Lung (tissue), 12 donors: ENCODE data around the gene EXOC6B. TPM values are rescaled to one million over a fixed set of nuclear protein-coding genes. Genes with fewer than 3 reads are reported as not detected.

Experiments
- ATAC-seq: fragments of 200-7000 bp; cut with Tn5 transposase; one replicate; pipeline ENCODE4 v1.9.1; 2020; ENCODE audit warnings: moderate number of reproducible peaks; ENCODE audit not compliant: insufficient read depth, low FRiP score
- DNase-seq, 3 donors: peaks; one replicate each; pipeline ENCODE4 v3.0.0-alpha.2; 2013 to 2017
- H3K27ac ChIP-seq, 2 donors: one replicate each; pipeline ENCODE4 v1.5.1; 2013; ENCODE audit warnings: mild to moderate bottlenecking in 2 of 2, moderate library complexity in 2 of 2, control low read depth in 1 of 2, inconsistent platforms in 1 of 2, low read depth in 1 of 2, low read length in 1 of 2
- H3K27me3 ChIP-seq, 3 donors: one replicate each; pipeline ENCODE4 v1.5.1; 2013; ENCODE audit warnings: low read length in 2 of 3; ENCODE audit not compliant: control insufficient read depth in 3 of 3, insufficient read depth in 3 of 3
- H3K36me3 ChIP-seq, 4 donors: one replicate each; pipeline ENCODE4 v1.5.1; 2013; ENCODE audit warnings: low read length in 4 of 4, mild to moderate bottlenecking in 1 of 4, moderate library complexity in 1 of 4; ENCODE audit not compliant: control insufficient read depth in 4 of 4, insufficient read depth in 4 of 4
- H3K4me1 ChIP-seq, 5 donors: one replicate each; pipeline ENCODE4 v1.5.1; 2013; ENCODE audit warnings: low read length in 5 of 5, mild to moderate bottlenecking in 2 of 5, moderate library complexity in 1 of 5; ENCODE audit not compliant: control insufficient read depth in 5 of 5, insufficient read depth in 5 of 5
- H3K4me3 ChIP-seq: one replicate; pipeline ENCODE4 v1.5.1; 2013; ENCODE audit warnings: mild to moderate bottlenecking, control low read depth, moderate library complexity
- H3K9ac ChIP-seq, 2 donors: one replicate each; pipeline ENCODE4 v1.5.1; 2013; ENCODE audit warnings: low read length in 2 of 2, control low read depth in 1 of 2; ENCODE audit not compliant: insufficient read depth in 1 of 2
- H3K9me3 ChIP-seq, 4 donors: one replicate each; pipeline ENCODE4 v1.5.1; 2013; ENCODE audit warnings: low read length in 3 of 4, mild to moderate bottlenecking in 1 of 4, moderate library complexity in 1 of 4; ENCODE audit not compliant: control insufficient read depth in 4 of 4, insufficient read depth in 3 of 4
- CTCF ChIP-seq: IDR thresholded peaks from 2 replicates; pipeline ENCODE4 v1.5.1; 2012; ENCODE audit warnings: mild to moderate bottlenecking; ENCODE audit errors: control extremely low read depth, extremely low read depth
- WGBS, 2 donors: extraction: QIAGEN DNeasy Blood & Tissue Kit; methylation state at CpG; one replicate each; pipeline ENCODE4 v1.1.7; 2013; 5-methylcytosine and 5-hydroxymethylcytosine counted together
- polyA plus RNA-seq, 2 donors: library from polyadenylated mRNA; stranded (reverse); fragments of 200-250 nt; gene quantifications; one replicate each; pipeline ENCODE4 v1.2.1, GENCODE V29; 2013
- total RNA-seq, 2 donors: library from RNA; depleted of rRNA in 1 of 2; stranded (reverse); fragments of >200 nt in 1 of 2; gene quantifications; one replicate each; pipeline ENCODE4 v1.2.1, GENCODE V29; 2014 to 2021
- donor health status: control.
- donor health status: control.
- donor health status: Bipolar disorder and iron deficiency.
- donor health status: healthy.
- donor health status: DM: yes; HTN: yes; CAD: no.

Gene EXOC6B
- total and polyA plus RNA-seq, 4 donors: 3.3 to 46.0 (median 12.7) TPM

- 81 to 83% methylated on average over 1 of the region's 1 CpG for WGBS, 2 donors
- H3K9me3 ChIP-seq: no peaks in the 10 kb centered on the region
- DNase-seq: no peak
- H3K4me3 ChIP-seq: no peak overlapping the region
- H3K4me1 ChIP-seq: no peaks in the 10 kb centered on the region
- no peak overlapping the region for H3K9ac ChIP-seq
- no peaks in the 10 kb centered on the region for H3K27me3 ChIP-seq
- no peak overlapping the region for H3K27ac ChIP-seq
- no peak for ATAC-seq
- no peaks in the 10 kb centered on the region for H3K36me3 ChIP-seq
- TF ChIP-seq CTCF: no peak
These were observed 9.6 kb upstream of the EXOC6B start for GRCh38 chr2:72835403-72835802.

DNA sequence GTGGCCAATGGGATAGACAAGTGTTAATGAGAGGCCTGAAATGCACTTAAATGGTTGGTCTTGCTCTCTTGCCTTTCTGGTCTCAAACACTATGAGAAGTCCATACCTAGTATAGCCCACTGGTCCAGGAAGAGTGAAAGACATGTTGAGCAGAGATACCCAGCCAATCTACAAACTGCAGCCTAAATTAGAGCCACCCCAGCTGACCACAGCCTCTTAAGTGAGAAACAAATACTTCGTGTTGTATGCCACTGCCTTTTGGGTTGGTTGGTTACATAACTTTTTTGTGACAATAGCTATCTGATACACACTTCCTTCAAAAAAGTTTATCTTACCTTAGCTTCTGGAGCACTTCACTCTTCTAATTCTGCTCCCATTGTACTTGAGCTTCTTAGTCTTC, 8.8 kb upstream of the EXOC6B start:
- no peak overlapping the region for H3K9ac ChIP-seq
- H3K27ac ChIP-seq: no peak overlapping the region
- ATAC-seq (no peak), DNase-seq (no peak)
- 49 to 71% methylated on average over 1 of the region's 1 CpG for WGBS, 2 donors
- no peaks in the 10 kb centered on the region for H3K36me3 ChIP-seq
- H3K4me1 ChIP-seq: no peaks in the 10 kb centered on the region
- no peak for TF ChIP-seq CTCF
- H3K27me3 ChIP-seq: no peaks in the 10 kb centered on the region
- no peak overlapping the region for H3K4me3 ChIP-seq
- H3K9me3 ChIP-seq: peaks cover 0 to 2% (median 0%) of the 10 kb centered on the region in 4 donors

- no peaks in the 10 kb centered on the region for H3K36me3 ChIP-seq
- no peak for DNase-seq
- no peak overlapping the region for H3K9ac ChIP-seq
- peaks cover 0 to 2% (median 0%) of the 10 kb centered on the region in 4 donors for H3K9me3 ChIP-seq
- H3K4me3 ChIP-seq: no peak overlapping the region
- no peaks in the 10 kb centered on the region for H3K4me1 ChIP-seq
- WGBS, 2 donors: 61 to 69% methylated on average over 5 of the region's 5 CpGs
- ATAC-seq: no peak
- H3K27ac ChIP-seq: no peak overlapping the region
- no peaks in the 10 kb centered on the region for H3K27me3 ChIP-seq
- no peak for TF ChIP-seq CTCF
These were observed 7.4 kb upstream of the EXOC6B start for GRCh38 chr2:72833084-72833714.

DNA sequence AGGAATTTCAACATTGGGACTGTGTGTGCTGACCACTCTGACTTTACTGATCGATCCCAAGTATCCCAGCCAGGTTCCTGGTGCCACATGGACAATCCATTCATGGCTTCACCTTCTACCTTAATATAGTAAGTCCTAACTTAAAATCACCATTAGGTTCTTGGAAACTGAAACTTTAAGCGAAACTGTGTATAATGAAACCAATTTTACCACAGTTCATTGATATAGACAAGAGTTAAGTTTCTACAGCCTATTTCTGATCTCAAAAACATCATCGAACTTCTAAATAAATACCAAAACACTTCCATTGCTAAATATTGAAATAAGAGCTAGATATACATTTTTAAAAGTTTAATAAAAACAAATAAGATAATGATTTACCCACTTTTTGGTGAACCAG, 4.4 kb upstream of the EXOC6B start:
- DNase-seq (no peak), ATAC-seq (no peak)
- peaks cover 0 to 3% (median 0%) of the 10 kb centered on the region in 4 donors for H3K36me3 ChIP-seq
- TF ChIP-seq CTCF: no peak
- 84 to 90% methylated on average over 3 of the region's 3 CpGs for WGBS, 2 donors
- H3K4me1 ChIP-seq: peaks cover 0 to 2% (median 0%) of the 10 kb centered on the region in 5 donors
- H3K27me3 ChIP-seq: no peaks in the 10 kb centered on the region
- H3K9ac ChIP-seq: no peak overlapping the region
- H3K27ac ChIP-seq: no peak overlapping the region
- peaks cover 0 to 2% (median 0%) of the 10 kb centered on the region in 4 donors for H3K9me3 ChIP-seq
- H3K4me3 ChIP-seq: no peak overlapping the region
